Measurements from ENCODE around the gene EMID1.
A peak's percentile ranks its signal among the peaks of the same experiment; 100 is the strongest.

EMID1 gene

GRCh38 chr22:29165321-29166060 lies 40.2 kb upstream of the EMID1 start:
- in situ Hi-C loops (cut with MboI; ENCODE audit: low pct_unique_long_range_greater_than_20kb, low sequenced_read_pairs, unreplicated experiment), result no loop called here
- no peak for DNase-seq (ENCODE audit: low spot score)
- no peak for TF ChIP-seq CTCF (IDR thresholded peaks at IDR 0.05; ENCODE audit: extremely low read depth, insufficient read depth, missing control alignments)

- peak; percentile 5 for DNase-seq (ENCODE audit: low spot score)
- no peak for TF ChIP-seq CTCF (IDR thresholded peaks at IDR 0.05; ENCODE audit: extremely low read depth, insufficient read depth, missing control alignments)
- in situ Hi-C loops (cut with MboI; ENCODE audit: low pct_unique_long_range_greater_than_20kb, low sequenced_read_pairs, unreplicated experiment), result no loop called here
These were observed 39.5 kb upstream of the EMID1 start for GRCh38 chr22:29166180-29166579.

- in situ Hi-C loops (cut with MboI; ENCODE audit: low pct_unique_long_range_greater_than_20kb, low sequenced_read_pairs, unreplicated experiment), result no loop called here
- DNase-seq (ENCODE audit: low spot score), result peak; percentile 87
These were observed 38.4 kb upstream of the EMID1 start for GRCh38 chr22:29167032-29167911.

DNA sequence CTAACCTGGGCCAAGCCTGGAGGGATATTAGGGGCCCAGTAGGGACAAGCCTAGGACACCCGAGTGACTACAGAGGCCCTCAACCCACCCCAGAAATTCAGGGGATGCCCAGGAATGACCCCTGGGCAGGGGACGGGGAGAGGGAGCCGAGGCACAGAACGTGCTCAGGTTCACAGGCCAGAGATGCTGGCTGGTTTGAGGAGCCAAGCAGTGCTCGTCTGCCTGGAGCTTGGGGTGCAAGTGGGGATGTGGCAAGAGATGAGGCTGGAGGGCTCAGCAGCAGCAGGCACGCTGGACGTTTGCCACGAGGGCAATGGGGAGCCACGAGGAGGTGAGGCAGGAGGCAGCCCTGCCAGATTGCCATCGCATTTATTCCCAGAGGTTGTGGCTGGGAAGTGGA lies 34.0 kb upstream of the EMID1 start:
- in situ Hi-C loops (cut with MboI; ENCODE audit: low pct_unique_long_range_greater_than_20kb, low sequenced_read_pairs, unreplicated experiment), result no loop called here
- DNase-seq (ENCODE audit: low spot score), result no peak
- TF ChIP-seq CTCF (IDR thresholded peaks at IDR 0.05; ENCODE audit: extremely low read depth, insufficient read depth, missing control alignments), result no peak

More at GRCh38 chr22:29167032-29167911, 38.4 kb upstream of the EMID1 start:
- no peak for TF ChIP-seq CTCF (IDR thresholded peaks at IDR 0.05; ENCODE audit: extremely low read depth, insufficient read depth, missing control alignments)

DNA sequence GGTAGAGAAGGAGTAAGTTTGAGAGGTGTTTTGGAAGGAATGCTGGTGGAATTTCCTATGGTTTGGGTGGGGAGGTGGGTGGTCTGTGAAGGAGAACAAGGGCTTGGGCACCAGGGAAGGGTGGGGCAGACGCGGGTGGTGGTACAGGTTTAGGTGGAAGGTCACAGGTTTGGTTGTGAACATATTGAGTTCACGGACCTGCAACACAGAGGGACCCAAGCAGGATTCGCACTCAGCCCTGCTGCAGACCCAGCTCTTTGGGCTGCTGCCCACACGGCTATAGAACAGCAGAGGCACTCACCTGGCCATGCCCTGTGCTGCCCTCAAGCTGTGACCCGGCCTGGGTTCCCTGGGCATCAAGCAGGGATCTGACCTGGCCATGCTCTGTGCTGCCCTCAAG lies 33.5 kb upstream of the EMID1 start:
- in situ Hi-C loops (cut with MboI; ENCODE audit: low pct_unique_long_range_greater_than_20kb, low sequenced_read_pairs, unreplicated experiment), result no loop called here
- DNase-seq (ENCODE audit: low spot score), result no peak
- no peak for TF ChIP-seq CTCF (IDR thresholded peaks at IDR 0.05; ENCODE audit: extremely low read depth, insufficient read depth, missing control alignments)

DNA sequence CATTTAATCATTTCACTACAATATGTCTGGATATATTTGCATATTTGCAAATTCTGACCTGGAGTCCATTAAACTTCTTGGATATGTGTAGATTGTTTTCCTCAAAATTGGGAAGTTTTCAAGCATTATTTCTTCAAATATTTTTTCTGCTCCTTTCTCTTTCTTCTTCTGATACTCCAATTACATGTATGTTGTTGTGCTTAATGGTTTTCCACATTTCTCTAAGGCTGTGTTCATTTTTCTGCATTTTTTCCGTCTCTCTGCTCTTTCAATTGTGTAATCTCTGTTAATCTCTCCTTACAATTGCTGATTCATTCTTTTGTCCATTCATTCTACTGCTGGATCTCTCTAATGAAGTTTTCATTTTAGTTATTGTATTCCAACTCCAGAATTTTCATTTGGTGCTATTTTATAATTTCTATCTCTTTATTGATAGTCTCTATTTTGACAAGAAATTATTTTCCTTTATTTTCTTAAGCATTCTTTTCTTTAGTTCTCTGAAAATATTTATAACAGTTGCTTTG lies 30.3 kb upstream of the EMID1 start:
- in situ Hi-C loops (cut with MboI; ENCODE audit: low pct_unique_long_range_greater_than_20kb, low sequenced_read_pairs, unreplicated experiment), result no loop called here
- TF ChIP-seq CTCF (IDR thresholded peaks at IDR 0.05; ENCODE audit: extremely low read depth, insufficient read depth, missing control alignments), result no peak
- DNase-seq (ENCODE audit: low spot score), result no peak
